Measurements from ENCODE around the gene PDE6B. TPM values are rescaled to one million over a fixed set of nuclear protein-coding genes. Genes with fewer than 3 reads are reported as not detected.
"Not testable (repeated sequence)": the region's sequence is repeated elsewhere in the genome, so short reads cannot be mapped to it uniquely, and the experiment has no call there.

Gene PDE6B
- total RNA-seq, 2 donors from 2014 or later: 8.4 to 16.6 TPM

DNA sequence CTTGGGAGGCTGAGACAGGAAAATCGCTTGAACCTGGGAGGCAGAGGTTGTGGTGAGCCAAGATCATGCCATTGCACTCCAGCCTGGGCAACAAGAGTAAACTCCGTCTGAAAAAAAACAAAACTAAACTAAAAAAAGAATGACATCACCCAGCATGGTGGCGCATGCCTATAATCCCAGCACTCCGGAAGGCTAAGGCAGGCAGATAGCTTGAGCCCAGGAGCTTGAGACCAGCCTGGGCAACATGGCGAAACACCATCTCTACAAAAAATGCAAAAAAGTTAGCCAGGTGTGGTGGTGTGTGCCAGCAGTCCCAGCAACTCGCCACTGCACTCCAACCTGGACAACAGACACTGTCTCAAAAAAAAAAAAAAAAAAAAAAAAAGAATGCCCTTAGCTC is 17.0 kb downstream of the PDE6B start:
- not testable (repeated sequence) for H3K36me3 Mint-ChIP-seq; H3K9me3 Mint-ChIP-seq; H3K27ac Mint-ChIP-seq; DNase-seq (ENCODE audit: low spot score in 2 of 2); ATAC-seq

DNA sequence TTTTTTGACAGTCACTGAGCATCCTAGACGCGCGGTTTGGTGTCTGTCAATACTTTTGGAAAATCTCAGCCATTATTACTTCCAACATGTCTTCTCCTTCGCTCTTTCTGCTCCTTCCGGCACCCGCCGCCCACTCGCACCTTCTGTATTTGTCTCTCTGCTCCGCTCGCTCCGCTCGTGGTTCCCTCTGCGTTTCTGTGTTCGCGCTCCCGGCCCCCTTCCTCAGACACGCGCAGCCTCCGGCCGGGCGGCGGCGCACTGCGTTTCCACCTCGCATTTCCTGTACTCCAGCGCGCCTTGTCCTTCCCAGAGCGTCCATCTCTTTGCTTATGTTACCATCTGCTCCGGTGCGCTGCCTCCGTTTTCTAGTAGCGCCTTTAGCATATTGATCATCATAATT is 21.1 kb downstream of the PDE6B start:
- H3K9me3 Mint-ChIP-seq: peaks cover 0 to 5% of the 10 kb centered on the region in 2 donors
- peaks cover 0 to 4% of the 10 kb centered on the region in 2 donors for H3K36me3 Mint-ChIP-seq
- peak in 1 of 2 donors; percentile 47 for ATAC-seq
- H3K27ac Mint-ChIP-seq: peak overlapping the region in 1 of 2 donors; percentile 15
- DNase-seq (ENCODE audit: low spot score in 2 of 2): no peak

DNA sequence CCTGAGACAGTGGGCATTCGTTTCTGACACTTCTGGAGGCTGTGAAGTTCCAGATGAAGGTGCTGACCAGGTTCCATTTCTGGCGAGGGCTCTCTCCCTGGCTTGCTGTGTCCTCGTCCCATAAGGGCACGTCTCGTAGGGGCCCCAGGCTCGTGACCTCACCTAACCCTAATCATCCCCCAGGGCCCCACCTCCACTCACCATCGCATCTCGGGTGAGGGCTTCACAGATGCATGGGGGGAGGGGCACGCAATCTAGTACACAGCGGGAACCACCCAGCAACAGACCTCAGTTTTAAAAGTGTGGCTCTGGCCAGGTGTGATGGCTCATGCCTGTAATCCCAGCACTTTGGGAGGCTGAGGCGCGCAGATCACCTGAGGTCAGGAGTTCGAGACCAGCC is 22.1 kb downstream of the PDE6B start:
- DNase-seq (ENCODE audit: low spot score in 2 of 2) (no peak), ATAC-seq (no peak)
- peaks cover 0 to 4% of the 10 kb centered on the region in 2 donors for H3K36me3 Mint-ChIP-seq
- H3K9me3 Mint-ChIP-seq: peaks cover 0 to 5% of the 10 kb centered on the region in 2 donors
- no peak overlapping the region for H3K27ac Mint-ChIP-seq

DNA sequence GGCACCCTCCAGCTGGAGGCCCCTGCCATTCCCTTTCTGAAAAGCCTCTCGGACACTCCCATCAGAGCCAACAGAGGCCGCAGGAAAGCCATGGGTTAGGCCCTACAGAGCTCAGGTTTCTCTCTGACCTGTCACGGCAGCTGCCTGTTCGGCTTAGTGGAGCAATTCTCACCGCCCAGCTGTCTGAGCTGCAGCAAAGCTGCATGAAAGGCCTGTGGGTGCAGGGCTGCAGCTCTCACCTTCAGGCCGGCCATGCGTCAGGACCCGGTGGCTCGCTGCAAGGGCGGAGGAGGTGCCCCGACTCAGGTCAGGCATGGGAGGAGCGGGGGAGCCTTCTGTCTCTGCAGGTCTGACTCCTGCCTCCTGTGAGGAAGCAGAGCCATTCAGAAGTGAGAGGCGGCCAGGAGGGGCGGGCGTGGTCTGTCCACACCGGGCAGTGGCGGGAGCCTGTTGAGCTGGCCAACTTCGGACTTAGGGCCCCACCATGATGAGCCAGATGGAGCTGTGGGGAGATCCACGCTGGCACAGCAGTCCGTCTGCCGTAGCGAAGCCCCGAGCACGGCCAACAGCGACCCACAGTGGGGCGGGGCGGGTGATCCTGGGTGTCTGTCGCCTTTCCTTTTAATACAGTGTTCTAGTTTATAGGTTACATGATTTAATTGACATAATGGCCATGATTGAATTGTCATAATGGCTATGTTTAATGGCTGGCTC is 23.4 kb downstream of the PDE6B start:
- Mint-ChIP-seq H3K27ac (no peak overlapping the region), H3K9me3 (peaks cover 0 to 5% of the 10 kb centered on the region in 2 donors), H3K36me3 (peaks cover 0 to 4% of the 10 kb centered on the region in 2 donors)
- no peak for DNase-seq (ENCODE audit: low spot score in 2 of 2)
- no peak for ATAC-seq

DNA sequence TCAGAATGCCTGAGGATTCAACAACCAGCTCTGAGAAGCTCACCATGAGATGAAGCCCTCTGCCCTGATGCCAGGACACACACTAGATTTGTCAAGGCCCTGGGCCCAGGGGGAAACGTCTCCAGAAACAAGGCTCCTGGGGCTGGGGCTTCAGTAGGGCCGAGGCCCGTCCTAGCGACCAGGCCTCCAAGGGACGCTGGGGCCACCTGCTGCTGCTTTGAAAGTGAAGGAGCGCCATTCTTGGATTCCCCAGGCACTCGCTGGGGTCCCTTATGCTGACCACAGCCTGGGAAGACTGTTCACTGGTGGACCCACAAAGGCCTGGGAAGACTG is 23.9 kb downstream of the PDE6B start:
- Mint-ChIP-seq H3K36me3 (peaks cover 0 to 4% of the 10 kb centered on the region in 2 donors), H3K9me3 (peaks cover 0 to 5% of the 10 kb centered on the region in 2 donors), H3K27ac (no peak overlapping the region)
- ATAC-seq: no peak
- DNase-seq (ENCODE audit: low spot score in 2 of 2): no peak

DNA sequence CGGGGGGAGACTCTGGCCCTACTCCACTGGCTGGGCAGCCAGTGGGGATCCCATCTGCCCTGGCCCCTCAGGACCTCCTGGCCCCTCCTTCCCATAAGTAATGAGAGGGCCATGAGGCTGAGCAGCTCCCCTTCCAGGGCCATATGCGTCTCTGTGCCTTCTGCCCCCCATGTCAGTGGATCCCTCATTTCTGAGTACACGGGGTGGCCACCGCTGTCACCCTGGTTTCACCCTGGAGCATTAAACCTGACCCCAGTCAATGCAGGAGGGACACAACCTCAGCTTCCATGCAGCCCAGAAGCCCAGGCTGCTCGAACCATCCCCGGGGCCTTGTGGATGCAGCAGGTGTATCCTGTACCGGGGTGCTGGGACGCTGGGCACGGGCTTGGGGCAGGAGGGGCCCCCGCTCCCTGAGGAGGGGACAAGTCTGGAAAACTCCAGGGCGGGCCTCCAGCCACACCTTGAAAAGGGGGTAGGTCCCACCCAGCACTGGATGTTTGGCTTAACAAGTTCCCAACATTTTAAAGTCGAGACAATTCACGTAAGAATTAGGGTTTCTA is 24.5 kb downstream of the PDE6B start:
- ATAC-seq (no peak), DNase-seq (ENCODE audit: low spot score in 2 of 2) (no peak)
- H3K27ac Mint-ChIP-seq: no peak overlapping the region
- H3K9me3 Mint-ChIP-seq: peaks cover 0 to 5% of the 10 kb centered on the region in 2 donors
- H3K36me3 Mint-ChIP-seq: peaks cover 0 to 4% of the 10 kb centered on the region in 2 donors

DNA sequence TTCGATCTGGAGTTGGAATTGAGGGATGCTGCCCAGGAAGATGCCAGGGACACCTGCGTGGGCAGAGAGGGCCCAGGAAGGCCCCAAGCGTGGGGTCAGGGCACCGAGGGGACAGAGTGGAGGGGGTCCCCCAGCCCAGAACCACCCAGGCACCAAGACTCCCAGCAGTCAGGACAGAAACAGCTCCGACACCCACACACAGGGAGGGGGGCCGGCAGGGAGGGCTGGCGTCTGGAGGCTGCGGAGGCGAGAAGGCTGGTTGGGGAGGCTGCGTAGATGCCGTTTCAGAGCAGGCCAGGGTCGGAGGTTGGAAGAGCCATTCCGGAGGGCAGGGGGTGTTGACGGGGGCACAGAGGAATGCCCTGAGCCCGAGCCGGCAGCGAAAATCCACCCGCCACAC is 25.1 kb downstream of the PDE6B start:
- ATAC-seq (no peak), DNase-seq (ENCODE audit: low spot score in 2 of 2) (no peak)
- Mint-ChIP-seq H3K36me3 (peaks cover 0 to 4% of the 10 kb centered on the region in 2 donors), H3K27ac (no peak overlapping the region), H3K9me3 (peaks cover 0 to 5% of the 10 kb centered on the region in 2 donors)

DNA sequence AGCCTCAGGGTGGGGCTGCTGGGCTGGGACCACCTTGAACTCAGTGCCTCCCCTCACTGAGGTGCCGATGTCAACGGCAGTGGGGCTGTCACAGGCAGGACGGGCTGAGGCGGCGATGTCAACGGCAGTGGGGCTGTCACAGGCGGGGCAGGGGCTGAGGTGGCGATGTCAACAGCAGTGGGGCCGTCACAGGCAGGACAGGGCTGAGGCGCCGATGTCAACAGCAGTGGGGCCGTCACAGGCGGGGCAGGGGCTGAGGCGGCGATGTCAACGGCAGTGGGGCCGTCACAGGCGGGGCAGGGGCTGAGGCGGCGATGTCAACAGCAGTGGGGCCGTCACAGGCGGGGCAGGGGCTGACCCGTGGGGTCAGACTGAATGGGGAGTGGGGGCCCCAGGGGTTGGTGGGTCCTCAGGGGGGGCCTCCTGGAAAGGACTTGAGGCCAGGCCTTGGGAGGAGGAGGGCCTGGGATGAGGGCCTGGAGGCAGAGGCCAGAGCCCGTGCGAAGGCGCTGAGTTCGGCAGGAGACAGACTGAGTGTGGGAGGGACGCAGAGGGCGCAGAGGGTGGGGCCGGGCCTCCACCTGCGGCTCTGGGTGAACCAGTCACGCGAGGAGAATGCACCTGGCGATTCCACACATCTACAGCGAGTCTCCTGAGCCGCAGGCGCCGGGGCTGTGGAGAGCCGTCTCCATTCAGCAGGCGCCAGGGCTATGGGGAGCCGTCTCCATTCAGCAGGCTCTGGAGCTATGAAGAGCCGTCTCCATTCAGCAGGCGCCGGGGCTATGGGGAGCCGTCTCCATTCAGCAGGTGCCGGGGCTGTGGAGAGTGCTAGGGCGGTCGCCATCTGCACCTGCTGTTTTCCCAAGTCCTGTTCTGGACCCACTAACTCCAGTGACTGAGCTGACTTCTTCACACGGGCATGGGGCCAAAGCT is 25.8 kb downstream of the PDE6B start:
- H3K9me3 Mint-ChIP-seq: no peaks in the 10 kb centered on the region
- DNase-seq (ENCODE audit: low spot score in 2 of 2): no peak
- H3K36me3 Mint-ChIP-seq: peaks cover 0 to 4% of the 10 kb centered on the region in 2 donors
- no peak for ATAC-seq
- no peak overlapping the region for H3K27ac Mint-ChIP-seq

DNA sequence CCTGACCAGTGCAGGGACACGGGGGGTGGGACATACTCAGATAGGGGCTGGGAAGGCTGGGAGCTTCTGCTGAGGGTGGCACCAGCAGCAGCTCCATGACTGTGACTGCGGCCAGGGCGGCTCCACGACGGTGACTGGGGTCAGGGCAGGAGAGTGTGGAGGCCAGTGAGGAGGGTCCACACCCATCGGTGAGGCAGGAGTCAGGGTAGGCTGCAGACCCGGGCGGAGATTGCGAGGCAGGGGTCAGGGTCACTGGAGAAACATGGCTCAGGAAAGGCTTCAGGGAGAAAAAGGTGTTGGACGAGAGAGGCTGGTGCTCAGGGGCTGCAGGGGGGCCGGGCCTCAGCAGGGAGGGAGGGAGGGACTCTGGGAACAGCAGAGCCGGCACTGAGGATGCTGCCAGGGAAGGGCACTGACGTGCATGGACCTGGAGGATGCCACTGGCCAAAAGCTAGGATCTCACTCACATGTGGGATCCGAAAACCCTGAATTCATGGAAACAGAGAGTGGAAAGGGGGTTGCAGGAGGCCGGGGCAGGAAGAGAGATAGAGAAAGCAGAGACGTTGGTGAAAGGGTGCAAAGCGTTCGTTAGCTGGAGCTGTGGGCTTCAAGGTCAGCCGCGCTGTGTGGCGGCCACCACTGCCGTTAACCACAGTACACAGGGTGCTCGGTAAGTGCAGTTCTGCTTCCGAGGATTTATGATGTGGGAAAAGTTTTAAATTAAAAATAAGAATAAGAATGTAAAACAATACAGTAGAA is 26.7 kb downstream of the PDE6B start:
- DNase-seq (ENCODE audit: low spot score in 2 of 2) (no peak), ATAC-seq (no peak)
- Mint-ChIP-seq H3K36me3 (no peaks in the 10 kb centered on the region), H3K9me3 (no peaks in the 10 kb centered on the region), H3K27ac (no peak overlapping the region)

DNA sequence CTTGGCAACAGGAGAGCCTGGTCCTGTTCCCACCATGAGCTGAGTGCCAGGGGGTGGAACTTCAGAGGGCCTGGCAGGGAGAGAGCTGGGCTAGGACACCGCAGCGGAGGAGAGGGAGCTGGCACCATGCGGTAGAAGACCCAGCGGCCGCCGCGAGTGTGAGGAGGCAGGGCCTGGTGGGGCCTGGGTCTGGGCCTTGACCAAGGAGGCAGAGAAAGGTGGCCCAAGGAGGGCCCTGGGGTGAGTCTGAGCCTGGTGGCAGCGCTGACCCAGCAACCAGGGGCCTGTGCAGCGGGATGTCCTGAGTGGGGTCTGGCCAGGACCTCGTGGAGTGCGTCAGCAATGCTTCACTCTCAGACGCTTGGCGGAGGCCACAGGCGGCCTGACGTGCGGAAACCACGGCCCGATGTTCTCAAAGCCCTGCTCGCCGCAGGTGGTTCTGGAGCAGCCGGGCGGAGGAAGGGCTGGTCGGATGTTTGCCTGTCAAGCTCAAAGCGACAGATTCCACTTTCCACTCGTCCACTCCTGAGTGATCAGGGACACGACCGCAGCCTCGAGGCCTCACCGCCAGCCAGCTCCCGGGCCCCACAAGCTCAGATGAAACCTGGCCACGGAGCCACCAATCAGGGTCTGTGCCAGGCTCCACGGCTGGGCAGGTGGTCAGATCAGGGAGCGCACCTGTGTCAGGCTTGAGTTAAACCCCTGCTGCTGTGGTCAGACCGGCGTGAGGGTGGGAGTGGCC is 27.9 kb downstream of the PDE6B start:
- no peak for DNase-seq (ENCODE audit: low spot score in 2 of 2)
- Mint-ChIP-seq H3K36me3 (no peaks in the 10 kb centered on the region), H3K27ac (no peak overlapping the region), H3K9me3 (no peaks in the 10 kb centered on the region)
- ATAC-seq: no peak

DNA sequence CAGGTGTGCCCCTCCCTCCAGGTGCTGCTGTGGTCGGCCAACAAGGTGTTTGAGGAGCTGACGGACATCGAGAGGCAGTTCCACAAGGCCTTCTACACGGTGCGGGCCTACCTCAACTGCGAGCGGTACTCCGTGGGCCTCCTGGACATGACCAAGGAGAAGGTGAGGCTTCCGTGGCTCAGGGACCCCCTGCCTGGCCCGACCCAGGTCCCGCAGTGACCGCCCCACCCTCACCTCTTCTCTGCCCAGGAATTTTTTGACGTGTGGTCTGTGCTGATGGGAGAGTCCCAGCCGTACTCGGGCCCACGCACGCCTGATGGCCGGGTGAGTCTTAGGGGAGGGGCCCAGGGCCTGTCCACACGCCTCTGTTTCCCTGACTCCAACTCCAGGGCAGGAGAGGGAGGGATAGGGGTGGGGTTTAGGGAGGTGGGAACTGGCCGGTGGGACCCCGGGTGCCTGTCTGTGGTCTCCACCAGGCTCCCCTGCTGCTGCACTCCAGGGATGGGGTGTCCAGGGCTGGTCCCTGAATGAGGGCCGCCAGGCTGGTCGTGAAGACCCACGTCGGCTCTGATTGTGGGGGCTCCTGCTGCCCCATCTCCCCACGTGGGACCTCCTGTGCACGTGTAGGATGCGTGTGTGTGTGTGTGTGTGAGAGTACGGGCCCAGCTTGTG is 28.6 kb downstream of the PDE6B start:
- Mint-ChIP-seq H3K9me3 (no peaks in the 10 kb centered on the region), H3K27ac (no peak overlapping the region), H3K36me3 (no peaks in the 10 kb centered on the region)
- DNase-seq (ENCODE audit: low spot score in 2 of 2) (no peak), ATAC-seq (no peak)

DNA sequence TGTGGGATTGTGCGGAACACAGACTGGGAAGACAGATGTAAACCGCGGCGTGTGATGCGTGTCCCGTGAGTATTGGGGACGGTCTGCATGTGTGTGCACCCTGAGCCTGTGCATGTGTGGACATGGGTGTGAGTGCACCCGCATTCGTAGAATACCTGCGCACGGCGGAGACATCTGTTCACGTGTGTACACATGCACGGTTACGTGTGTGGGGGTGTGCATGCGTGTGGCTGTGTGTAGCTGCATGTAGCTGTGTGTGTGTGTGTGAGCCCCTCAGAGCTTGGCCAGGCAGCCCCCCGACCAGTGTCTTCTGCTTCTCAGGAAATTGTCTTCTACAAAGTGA is 29.1 kb downstream of the PDE6B start:
- H3K36me3 Mint-ChIP-seq: no peaks in the 10 kb centered on the region
- ATAC-seq: no peak

DNA sequence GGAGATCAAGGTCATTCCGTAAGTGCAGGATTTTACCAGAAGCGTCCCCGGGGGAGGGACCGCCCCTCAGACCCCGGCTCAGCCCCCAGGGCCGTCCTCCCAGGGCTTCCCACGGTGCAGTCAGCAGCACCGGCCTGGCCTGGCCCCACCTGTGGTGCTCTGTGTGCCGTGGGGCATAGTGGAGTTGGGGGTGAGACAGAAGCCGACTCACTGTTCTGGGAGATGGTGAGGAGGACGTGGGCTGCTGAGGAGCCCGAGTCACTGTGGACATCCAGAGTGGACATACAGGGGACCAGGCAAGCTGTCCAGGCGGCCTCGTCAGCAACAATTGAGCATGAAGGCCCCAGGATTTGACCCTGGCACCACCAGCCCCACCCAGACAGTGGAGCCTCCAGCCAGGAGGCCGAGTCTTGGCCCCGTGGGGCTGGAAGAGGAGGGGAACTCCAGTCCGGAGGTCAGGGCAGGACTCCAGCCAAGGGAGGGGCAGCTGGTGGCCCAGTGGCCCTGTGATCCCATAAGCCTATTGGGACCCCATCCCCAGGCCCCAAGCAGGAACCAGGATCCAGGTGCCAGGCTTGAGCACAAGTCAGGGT is 29.6 kb downstream of the PDE6B start:
- DNase-seq (ENCODE audit: low spot score in 2 of 2) (no peak), ATAC-seq (no peak)
- H3K9me3 Mint-ChIP-seq: peaks cover 0 to 3% of the 10 kb centered on the region in 2 donors
- H3K27ac Mint-ChIP-seq: no peak overlapping the region
- H3K36me3 Mint-ChIP-seq: peaks cover 0 to 3% of the 10 kb centered on the region in 2 donors

More for the DNA sequence above, 29.1 kb downstream of the PDE6B start:
- H3K27ac Mint-ChIP-seq: no peak overlapping the region
- DNase-seq (ENCODE audit: low spot score in 2 of 2): no peak
- no peaks in the 10 kb centered on the region for H3K9me3 Mint-ChIP-seq

DNA sequence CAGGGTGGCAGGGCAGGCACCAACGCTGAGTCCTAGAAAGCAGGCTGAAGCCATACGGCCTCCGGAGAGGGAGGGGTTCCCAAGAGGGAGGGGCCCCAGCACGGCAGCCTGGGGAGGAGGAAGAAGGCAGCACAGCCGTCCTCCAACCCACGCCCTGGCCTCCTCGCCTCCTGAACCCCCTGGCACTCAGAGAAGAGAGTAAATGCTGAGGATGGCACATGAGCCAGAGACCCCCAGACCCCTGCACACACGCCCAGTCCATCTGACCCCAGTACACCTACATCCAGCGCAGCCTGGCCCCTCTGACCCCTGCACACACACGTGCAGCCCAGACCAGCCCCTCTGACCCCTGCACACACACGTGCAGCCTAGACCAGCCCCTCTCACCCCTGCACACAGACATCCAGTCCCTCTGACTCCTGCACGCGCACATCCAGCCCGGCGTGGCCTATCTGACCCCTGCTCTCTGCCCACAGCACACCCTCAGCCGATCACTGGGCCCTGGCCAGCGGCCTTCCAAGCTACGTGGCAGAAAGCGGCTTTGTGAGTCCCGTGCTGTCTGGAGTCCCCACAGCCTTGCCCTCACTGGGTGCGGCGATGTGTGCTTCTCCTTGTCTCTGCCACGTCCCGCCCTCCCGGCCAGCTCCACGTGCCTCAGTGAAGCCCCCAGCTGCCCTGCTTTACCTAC is 30.2 kb downstream of the PDE6B start:
- DNase-seq (ENCODE audit: low spot score in 2 of 2) (no peak), ATAC-seq (no peak)
- H3K9me3 Mint-ChIP-seq: peaks cover 0 to 7% of the 10 kb centered on the region in 2 donors
- H3K36me3 Mint-ChIP-seq: peaks cover 0 to 9% of the 10 kb centered on the region in 2 donors
- H3K27ac Mint-ChIP-seq: no peak overlapping the region

Measured in activated naive CD4-positive, alpha-beta T cell treated with anti-CD3 and anti-CD28 coated beads, Interleukin-2, amount 50 U/mL, for 72 hours (primary cell).